MCF 10A (cell line): ENCODE data around the gene TMEFF1. TPM values are rescaled to one million over a fixed set of nuclear protein-coding genes. Genes with fewer than 3 reads are reported as not detected.

Experiments
- BruUV-seq: library from RNA; stranded (reverse); fragments of 400-500 nt; replicated peaks from 2 replicates; lab custom pipeline; 2021; lab: Mats Ljungman, UMichigan
- CTCF ChIA-PET: fragments of 300-600 bp; sonication (Branson Sonifier 250); formaldehyde crosslinking; extraction: SDS; loops from one replicate; lab custom pipeline; 2021; ENCODE audit warnings: antibody characterized with exemption, inconsistent platforms; lab: Yijun Ruan, JAX
- POLR2A ChIA-PET: fragments of 300-600, 350-650 bp; sonication (Branson Sonifier 250); formaldehyde crosslinking; extraction: SDS; loops from one replicate; lab custom pipeline; 2020; ENCODE audit warnings: antibody characterized with exemption, inconsistent platforms; lab: Yijun Ruan, JAX
- DNase-seq: peaks from one replicate; pipeline ENCODE4 v3.0.0-alpha.2; 2018; ENCODE audit not compliant: unreplicated experiment
- H3K27ac Mint-ChIP-seq: one replicate; pipeline ENCODE4 v1.8.0; 2022; ENCODE audit warnings: mild to moderate bottlenecking, low read depth, mixed read lengths; ENCODE audit not compliant: unreplicated experiment
- H3K27me3 Mint-ChIP-seq: one replicate; pipeline ENCODE4 v1.8.0; 2022; ENCODE audit warnings: mixed read lengths; ENCODE audit not compliant: insufficient read depth, unreplicated experiment
- H3K36me3 Mint-ChIP-seq: one replicate; pipeline ENCODE4 v1.8.0; 2022; ENCODE audit warnings: mild to moderate bottlenecking, moderate library complexity, mixed read lengths; ENCODE audit not compliant: insufficient read depth, unreplicated experiment
- H3K4me1 Mint-ChIP-seq: one replicate; pipeline ENCODE4 v1.8.0; 2022; ENCODE audit warnings: mixed read lengths; ENCODE audit not compliant: insufficient read depth, unreplicated experiment
- H3K4me3 Mint-ChIP-seq: one replicate; pipeline ENCODE4 v1.8.0; 2022; ENCODE audit warnings: mild to moderate bottlenecking, moderate library complexity, mixed read lengths; ENCODE audit not compliant: unreplicated experiment
- H3K9me3 Mint-ChIP-seq: one replicate; pipeline ENCODE4 v1.8.0; 2022; ENCODE audit warnings: mixed read lengths; ENCODE audit not compliant: unreplicated experiment
- CTCF ChIP-seq: fragments of 200-600 bp; IDR thresholded peaks from one replicate; pipeline ENCODE4 v1.8.0; 2022; ENCODE audit warnings: antibody characterized with exemption, mild to moderate bottlenecking; ENCODE audit not compliant: unreplicated experiment
- intact Hi-C: fragments of 100-400 bp; cut with micrococcal nuclease; formaldehyde crosslinking; loops from 2 replicates; pipeline ENCODE4 v1.14.1; 2022
- total RNA-seq: library from RNA; stranded (reverse); gene quantifications from 2 replicates; pipeline ENCODE4 v1.2.3, GENCODE V29; 2022

TMEFF1 gene
- total RNA-seq, 1 experiment from 2014 or later: 0.28 TPM

- no peaks in the 10 kb centered on the region for H3K27me3 Mint-ChIP-seq
- intact Hi-C loops: no loop called here
These were observed 108.7 kb downstream of the TMEFF1 start for GRCh38 chr9:100581661-100582060.

GRCh38 chr9:100583014-100583802 lies 110.3 kb downstream of the TMEFF1 start:
- CTCF ChIA-PET: interaction anchor here (2.5 to 2.9 kb wide), 2 partner anchors 13 to 18 kb away, joined by 10 to 20 read pairs; no protein-coding TSS in a partner anchor
- Mint-ChIP-seq H3K27ac (no peak overlapping the region), H3K9me3 (no peaks in the 10 kb centered on the region), H3K4me3 (no peak overlapping the region), H3K4me1 (no peaks in the 10 kb centered on the region), H3K27me3 (no peaks in the 10 kb centered on the region), H3K36me3 (no peaks in the 10 kb centered on the region)
- POLR2A ChIA-PET: interaction anchor here (0.7 kb wide), 1 partner anchor 113 kb away, joined by 3 read pairs; no protein-coding TSS in a partner anchor
- no peak for TF ChIP-seq CTCF
- intact Hi-C loops: no loop called here
- BruUV-seq: no TSS peak
- DNase-seq: no peak

More at GRCh38 chr9:100581661-100582060, 108.7 kb downstream of the TMEFF1 start:
- no peak for TF ChIP-seq CTCF
- Mint-ChIP-seq H3K27ac (no peak overlapping the region), H3K36me3 (no peaks in the 10 kb centered on the region), H3K9me3 (no peaks in the 10 kb centered on the region), H3K4me3 (no peak overlapping the region), H3K4me1 (no peaks in the 10 kb centered on the region)
- ChIA-PET CTCF (interaction anchor here (1.4 to 2.9 kb wide), 4 partner anchors 14 to 20 kb away, joined by 3 to 20 read pairs (median 3); no protein-coding TSS in a partner anchor), POLR2A (no interaction called here)
- DNase-seq: no peak
- BruUV-seq: no TSS peak

- ChIA-PET POLR2A (no interaction called here), CTCF (interaction anchor here (0.9 to 2.5 kb wide), 2 partner anchors 11 to 249 kb away, joined by 3 to 10 read pairs; no protein-coding TSS in a partner anchor)
- Mint-ChIP-seq H3K4me1 (no peaks in the 10 kb centered on the region), H3K27ac (no peak overlapping the region), H3K36me3 (no peaks in the 10 kb centered on the region), H3K4me3 (no peak overlapping the region), H3K9me3 (no peaks in the 10 kb centered on the region), H3K27me3 (no peaks in the 10 kb centered on the region)
- intact Hi-C loops: no loop called here
- DNase-seq: no peak
- BruUV-seq: no TSS peak
- no peak for TF ChIP-seq CTCF
These were observed 112.0 kb downstream of the TMEFF1 start for GRCh38 chr9:100584951-100585350.

- intact Hi-C loops: no loop called here
- Mint-ChIP-seq H3K4me3 (no peak overlapping the region), H3K36me3 (no peaks in the 10 kb centered on the region), H3K4me1 (no peaks in the 10 kb centered on the region), H3K27me3 (no peaks in the 10 kb centered on the region), H3K27ac (no peak overlapping the region), H3K9me3 (no peaks in the 10 kb centered on the region)
- DNase-seq: no peak
- ChIA-PET CTCF (interaction anchor here (0.6 to 1.1 kb wide), 2 partner anchors 152 to 1257 kb away, joined by 3 read pairs; no protein-coding TSS in a partner anchor), POLR2A (no interaction called here)
- TF ChIP-seq CTCF: no peak
- BruUV-seq: no TSS peak
These were observed 113.1 kb downstream of the TMEFF1 start for GRCh38 chr9:100586093-100586492.
